Sigmoid colon (tissue), 7 donors: ENCODE data around the gene ARHGAP11B. TPM values are rescaled to one million over a fixed set of nuclear protein-coding genes. Genes with fewer than 3 reads are reported as not detected.
"Not testable (repeated sequence)": the region's sequence is repeated elsewhere in the genome, so short reads cannot be mapped to it uniquely, and the experiment has no call there.

ENCODE experiments used
- DNase-seq: peaks from one replicate; pipeline ENCODE4 v3.0.0-alpha.2; 2019
- H3K27ac ChIP-seq, 4 donors: fragments of 200-600 bp; sonication (generic); one replicate each; pipeline ENCODE4 v1.5.1; 2016 to 2019; ENCODE audit warnings: mild to moderate bottlenecking in 1 of 4
- H3K27me3 ChIP-seq, 3 donors: fragments of 200-600 bp; sonication (generic); one replicate each; pipeline ENCODE4 v1.5.1; 2019; ENCODE audit warnings: mild to moderate bottlenecking in 1 of 3
- H3K36me3 ChIP-seq, 4 donors: fragments of 200-600 bp; sonication (generic); one replicate each; pipeline ENCODE4 v1.5.1; 2016 to 2019
- H3K4me1 ChIP-seq, 4 donors: fragments of 200-600 bp; sonication (generic); one replicate each; pipeline ENCODE4 v1.5.1; 2017 to 2019
- H3K4me3 ChIP-seq, 4 donors: fragments of 200-600 bp; sonication (generic); one replicate each; pipeline ENCODE4 v1.5.1; 2017 to 2019; ENCODE audit warnings: mild to moderate bottlenecking in 2 of 4, moderate library complexity in 1 of 4
- H3K9me3 ChIP-seq, 4 donors: fragments of 200-600 bp in 3 of 4; sonication (generic) in 3 of 4; one replicate each; pipeline versions ENCODE4 v1.5.1 to v1.6.1; 2013 to 2019
- WGBS, 2 donors: extraction: QIAGEN DNeasy Blood & Tissue Kit; methylation state at CpG; one replicate each; pipeline ENCODE4 v1.1.7; 2013; 5-methylcytosine and 5-hydroxymethylcytosine counted together
- intact Hi-C: fragments of 100-400 bp; cut with DNase I; formaldehyde crosslinking; loops from one replicate; pipeline ENCODE4 v1.15.1; 2023
- polyA plus RNA-seq, 3 donors: library from polyadenylated mRNA; stranded (reverse); fragments of 200-250 nt; gene quantifications; one replicate each; pipeline ENCODE4 v1.2.3, GENCODE V29; 2013
- small RNA-seq, 3 donors: library from RNA; depleted of rRNA; stranded (forward); fragments of <200 nt; gene quantifications; one replicate each; pipeline ENCODE3, GENCODE V24; 2016
- total RNA-seq, 4 donors: library from RNA; depleted of rRNA; stranded (reverse); fragments of >200 nt; gene quantifications; one replicate each; pipeline ENCODE4 v1.1.0, GENCODE V29; 2016
- donor health status: healthy with polysubstance abuse.
- donor health status: Bipolar disorder and iron deficiency.
- donor health status: healthy.

The ARHGAP11B gene

DNA sequence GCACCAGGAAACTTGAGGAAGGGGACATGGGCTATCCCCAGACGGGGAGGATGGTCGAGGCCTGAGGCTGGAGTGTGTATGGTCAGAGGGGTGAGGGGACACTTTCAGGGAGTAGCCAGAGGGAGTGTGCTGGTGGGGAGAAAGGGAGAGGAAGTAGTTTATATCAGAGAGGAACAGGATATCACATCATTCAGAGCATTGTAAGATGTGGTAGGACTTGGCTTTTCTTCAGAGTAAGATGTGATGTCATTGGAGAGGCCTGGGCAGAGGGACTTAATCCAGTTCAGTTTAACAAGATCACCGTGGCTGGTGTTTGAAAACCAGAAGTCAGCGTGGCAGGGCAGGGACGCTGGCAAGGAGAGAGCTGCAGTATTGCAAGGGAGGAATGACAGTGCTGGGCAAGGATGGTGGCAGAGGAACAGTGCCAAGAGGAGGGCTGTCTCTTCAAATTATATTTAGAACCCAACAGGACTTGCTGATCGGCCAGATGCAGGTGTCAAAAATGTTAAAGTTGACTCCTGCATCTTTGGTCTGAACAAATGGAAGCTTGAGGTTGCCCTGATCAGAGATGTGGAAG is 59.9 kb downstream of the ARHGAP11B start:
- intact Hi-C loops, DNase-seq, H3K27ac ChIP-seq, H3K27me3 ChIP-seq, H3K4me1 ChIP-seq, H3K36me3 ChIP-seq, H3K9me3 ChIP-seq, H3K4me3 ChIP-seq: not testable (repeated sequence)
- WGBS, 2 donors = 78 to 87% methylated on average over 6 of the region's 6 CpGs

DNA sequence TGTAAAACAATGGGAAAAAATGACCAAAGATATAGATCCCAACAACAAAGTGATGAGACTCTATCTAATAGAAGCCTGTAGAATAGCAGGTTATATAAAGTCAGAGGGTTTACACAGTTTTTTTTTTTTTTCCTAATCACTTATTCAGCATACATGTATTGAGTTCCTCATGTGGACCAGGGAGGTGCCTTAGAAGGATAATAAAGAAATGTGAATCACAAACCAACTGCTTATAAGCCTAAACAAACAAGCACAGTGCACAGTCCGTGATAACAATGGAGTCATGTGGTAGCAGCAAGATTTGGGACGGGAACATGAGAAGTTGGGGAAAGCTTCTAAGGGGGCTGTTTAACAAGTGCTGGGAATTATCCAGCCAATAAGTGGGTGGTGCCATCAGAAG is 60.7 kb downstream of the ARHGAP11B start:
- intact Hi-C loops, H3K27me3 ChIP-seq, H3K4me3 ChIP-seq, H3K4me1 ChIP-seq, H3K9me3 ChIP-seq, DNase-seq, H3K27ac ChIP-seq, H3K36me3 ChIP-seq: not testable (repeated sequence)
- 21 to 66% methylated on average over 2 of the region's 2 CpGs for WGBS, 2 donors

Small RNA genes lying within 50 kb of the gene (small RNA-seq; reads per million reads assigned to genes)
- gene RF00019 = 0 reads per million in 3 donors
- 0 reads per million in 3 donors for gene RF00096
- 0 reads per million in 3 donors for gene RN7SL628P

Other genes with a start within 250 kb of the ARHGAP11B start
- gene CHRFAM7A, start 232.6 kb upstream of the ARHGAP11B start, total RNA-seq = 1 to 10 TPM in 2 of 4 donors, under 1 TPM in 2; 0.68 to 5.5 (median 2.6) TPM
- 1 to 10 TPM in 1 of 3 donors, under 1 TPM in 2; 0.60 to 2.1 (median 0.76) TPM for gene CHRFAM7A, start 232.6 kb upstream of the ARHGAP11B start, polyA plus RNA-seq
- 1 to 10 TPM; 1.8 to 6.9 (median 4.6) TPM for gene GOLGA8R, start 211.9 kb upstream of the ARHGAP11B start, total RNA-seq
- under 1 TPM in 1 of 3 donors, not detected in 2; 0.77 TPM for gene GOLGA8R, start 211.9 kb upstream of the ARHGAP11B start, polyA plus RNA-seq
- 1 to 10 TPM in 2 of 4 donors, not detected in 2; 1.5 to 1.8 TPM for gene GOLGA8Q, start 74.1 kb upstream of the ARHGAP11B start, total RNA-seq
- gene GOLGA8Q, start 74.1 kb upstream of the ARHGAP11B start, polyA plus RNA-seq = under 1 TPM in 1 of 3 donors, not detected in 2; 0.50 TPM
- under 1 TPM in 1 of 4 donors, not detected in 3; 0.33 TPM for gene GOLGA8H, start 22.1 kb upstream of the ARHGAP11B start, total RNA-seq
- under 1 TPM in 1 of 3 donors, not detected in 2; 0.36 TPM for gene GOLGA8H, start 22.1 kb upstream of the ARHGAP11B start, polyA plus RNA-seq